ENCODE data around the gene PCBP3.
"Not testable (repeated sequence)": the region's sequence is repeated elsewhere in the genome, so short reads cannot be mapped to it uniquely, and the experiment has no call there.

PCBP3 gene

DNA sequence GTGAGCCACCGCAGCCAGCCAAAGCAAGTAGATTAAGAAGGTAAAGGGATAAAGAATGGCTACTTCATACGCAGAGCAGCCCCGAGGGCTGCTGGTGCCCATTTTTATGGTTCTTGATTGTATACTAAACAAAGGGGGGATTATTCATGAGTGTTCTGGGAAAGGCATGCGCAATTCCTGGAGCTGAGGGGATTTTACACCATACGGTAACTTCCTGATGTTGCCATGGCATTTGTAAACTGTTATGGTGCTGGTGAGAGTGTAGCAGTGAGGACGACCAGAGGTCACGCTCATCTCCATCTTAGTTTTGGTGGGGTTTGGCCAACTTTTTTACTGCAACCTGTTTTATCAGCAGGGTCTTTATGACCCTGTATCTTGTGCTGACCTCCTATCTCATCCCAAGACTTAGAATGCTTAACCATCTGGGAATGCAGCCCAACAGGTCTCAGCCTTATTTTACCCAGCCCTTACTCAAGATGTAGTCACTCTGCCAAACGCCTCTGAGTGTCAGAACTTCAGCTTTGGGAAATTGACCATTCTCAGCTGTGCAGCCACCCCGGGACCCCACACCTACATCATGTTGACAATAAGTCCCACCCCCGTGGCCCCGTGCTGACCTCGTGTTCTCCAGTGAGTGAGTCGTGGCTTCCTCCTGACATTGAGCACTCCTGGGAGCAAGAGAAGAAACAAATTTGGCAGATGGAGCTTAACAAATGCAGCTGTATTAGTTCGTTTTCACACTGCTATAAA is 188.6 kb downstream of the PCBP3 start:
- no peak for DNase-seq

GRCh38 chr21:45832741-45833235 is 189.3 kb downstream of the PCBP3 start:
- DNase-seq: not testable (repeated sequence)

GRCh38 chr21:45833414-45833813 is 189.9 kb downstream of the PCBP3 start:
- no peak for DNase-seq

DNA sequence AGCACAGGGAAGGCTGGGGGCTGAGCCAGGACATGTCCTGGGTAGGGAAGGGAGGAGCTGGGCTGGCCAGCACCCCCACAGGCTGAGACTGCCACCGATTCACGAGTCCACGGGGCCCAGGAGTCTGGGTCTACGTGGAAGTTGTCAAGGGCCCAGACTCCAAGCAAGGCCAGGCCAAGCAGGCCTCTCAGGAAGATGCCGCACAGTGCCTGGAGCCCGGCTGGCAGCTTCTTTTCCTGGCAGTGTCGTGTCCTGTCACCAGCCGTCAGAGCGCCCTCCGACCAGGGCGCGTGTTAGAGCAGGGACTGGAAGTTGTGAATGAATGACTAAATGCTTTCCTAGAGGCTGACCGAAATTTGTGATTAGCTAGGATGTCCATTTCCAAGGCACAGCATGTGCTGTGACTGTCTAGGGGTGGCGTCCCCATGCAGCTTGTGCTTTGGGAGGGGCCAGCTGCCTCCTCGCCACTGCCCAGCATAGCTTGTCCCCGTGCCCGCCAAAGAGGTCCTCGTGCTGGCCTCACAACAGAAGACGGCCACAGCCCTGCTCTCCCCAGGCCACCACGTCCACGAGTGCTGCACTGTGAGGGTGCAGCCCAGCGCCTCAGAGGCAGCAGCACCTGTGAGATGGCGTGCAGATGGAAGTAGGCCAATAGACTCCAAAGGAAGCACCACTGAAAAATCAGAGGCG is 190.6 kb downstream of the PCBP3 start:
- DNase-seq: no peak

DNA sequence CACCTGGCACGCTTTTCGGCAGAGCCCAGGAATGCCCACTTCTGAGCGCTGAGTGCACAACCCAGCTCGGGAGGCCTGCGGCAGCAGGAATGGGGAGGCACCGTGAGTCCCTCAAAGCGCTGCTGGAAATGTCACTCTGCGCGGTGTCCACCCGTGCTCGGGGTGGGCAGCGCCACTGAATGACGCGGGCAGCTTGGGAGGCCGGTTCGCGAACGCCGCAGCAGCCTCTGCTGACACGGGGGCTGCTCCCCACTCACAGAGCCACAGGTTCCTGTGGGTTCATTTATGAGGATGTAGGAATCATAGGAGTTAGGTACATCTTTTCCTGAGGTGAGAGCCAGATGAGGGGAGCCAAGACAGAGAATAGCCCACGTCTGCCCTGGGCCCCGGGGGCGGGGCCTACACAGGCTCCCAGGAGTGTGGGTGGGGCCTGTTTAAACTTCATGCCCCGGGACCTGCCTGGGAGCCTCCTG is 191.3 kb downstream of the PCBP3 start:
- no peak for DNase-seq

DNA sequence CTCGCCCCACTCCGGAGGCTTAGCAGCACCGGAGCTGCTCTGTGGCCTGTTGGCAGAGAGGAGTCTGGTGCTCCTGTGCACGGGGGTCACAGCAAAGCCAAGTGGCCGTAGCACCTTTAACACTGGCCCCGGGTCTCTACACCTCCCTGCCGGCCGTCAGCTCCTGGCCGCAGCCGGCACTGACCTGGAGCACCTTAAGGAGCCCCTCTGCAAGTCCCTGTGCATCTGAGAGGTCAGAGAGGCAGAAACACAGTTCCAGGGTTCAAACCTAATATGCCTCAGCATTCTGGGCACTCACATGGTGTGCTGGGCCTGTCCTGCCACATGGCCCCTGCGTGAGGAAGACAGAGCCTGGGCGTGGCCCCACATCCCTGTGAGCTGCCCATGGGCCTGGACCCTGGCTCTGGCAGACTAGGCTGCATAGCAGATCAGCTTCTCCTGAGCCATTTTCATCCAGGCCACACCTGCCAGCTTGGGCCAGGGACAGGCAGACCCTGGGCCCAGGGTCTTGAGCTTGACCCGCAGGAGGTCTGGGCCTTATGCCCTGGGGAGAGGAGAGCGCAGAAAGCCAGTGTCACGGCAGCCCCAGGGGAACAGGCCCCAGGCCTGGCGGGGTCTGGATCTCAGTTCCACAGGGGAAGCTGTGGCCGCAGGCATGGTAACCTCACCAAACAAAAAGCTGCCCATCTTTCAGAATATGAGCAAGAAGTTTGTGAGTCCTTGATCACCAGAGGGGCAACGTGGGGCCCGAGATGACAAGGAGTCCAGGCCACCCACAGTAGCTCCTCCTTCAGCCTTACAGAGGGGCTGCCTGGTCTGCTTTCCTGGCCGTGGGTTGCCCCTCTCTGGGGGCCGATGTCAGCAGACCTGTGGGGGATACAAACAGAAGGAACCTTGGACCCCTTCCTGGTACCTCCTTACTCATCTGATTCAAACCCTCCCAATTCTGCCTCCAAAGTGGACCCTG is 192.1 kb downstream of the PCBP3 start:
- no peak for DNase-seq

DNA sequence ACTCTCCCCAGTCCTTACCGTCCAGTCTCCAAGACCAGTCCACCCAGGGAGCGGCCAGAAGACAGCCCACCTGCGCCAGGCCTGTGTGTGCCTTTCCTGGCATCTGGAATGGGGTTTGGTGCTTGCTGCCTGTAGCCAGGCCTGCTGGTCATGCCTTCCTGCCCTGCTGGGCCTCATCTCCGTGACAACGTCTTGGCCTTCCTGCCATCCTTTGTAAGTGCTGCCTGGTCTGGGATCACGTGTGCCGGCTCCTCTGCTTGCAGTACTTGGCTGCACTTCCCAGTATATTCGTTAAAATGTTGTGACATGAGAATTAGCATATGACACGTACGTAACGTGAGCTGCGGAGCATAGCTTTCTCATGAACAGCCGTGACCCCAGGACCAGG is 192.7 kb downstream of the PCBP3 start:
- DNase-seq: no peak

- DNase-seq: no peak
Observed at GRCh38 chr21:45836694-45837670, 193.5 kb downstream of the PCBP3 start.

DNA sequence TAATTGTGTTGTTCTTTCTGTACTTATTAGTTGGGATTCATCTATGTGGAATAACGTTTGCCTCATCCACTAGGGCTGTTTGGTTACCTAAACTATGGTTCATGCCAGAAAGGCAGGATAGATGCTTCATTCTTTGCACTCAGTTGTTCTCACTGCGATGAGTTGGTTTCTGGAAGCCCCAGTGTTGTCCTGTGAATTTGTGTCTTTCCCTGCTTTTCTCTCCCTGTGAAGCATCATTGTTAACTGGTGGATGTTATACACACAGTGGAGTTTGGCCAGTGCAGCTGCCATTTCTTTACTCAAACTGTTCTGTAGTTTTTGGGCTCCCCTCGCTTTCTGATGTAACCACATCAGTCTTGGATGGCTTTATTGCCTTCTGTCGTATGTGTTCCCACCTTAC is 194.4 kb downstream of the PCBP3 start:
- DNase-seq: no peak

DNA sequence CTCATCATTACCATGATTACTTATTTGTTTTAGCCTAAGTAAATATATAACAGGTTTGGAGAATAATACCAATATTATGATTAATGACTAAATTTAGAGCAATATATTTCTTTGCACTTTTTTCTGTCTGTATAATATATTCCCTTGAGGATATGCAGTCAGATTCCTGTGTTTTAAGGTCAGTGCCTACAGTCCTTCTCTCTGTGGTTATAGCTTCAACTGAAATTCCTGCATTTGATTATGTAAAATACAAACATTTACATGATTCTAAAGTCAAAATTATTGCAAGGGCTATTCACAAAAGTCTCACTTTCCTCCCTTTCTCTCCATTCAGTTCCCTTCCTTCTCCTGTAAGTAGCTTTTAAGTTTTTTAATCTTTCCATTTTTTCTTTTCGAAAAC is 195.1 kb downstream of the PCBP3 start:
- no peak for DNase-seq

DNA sequence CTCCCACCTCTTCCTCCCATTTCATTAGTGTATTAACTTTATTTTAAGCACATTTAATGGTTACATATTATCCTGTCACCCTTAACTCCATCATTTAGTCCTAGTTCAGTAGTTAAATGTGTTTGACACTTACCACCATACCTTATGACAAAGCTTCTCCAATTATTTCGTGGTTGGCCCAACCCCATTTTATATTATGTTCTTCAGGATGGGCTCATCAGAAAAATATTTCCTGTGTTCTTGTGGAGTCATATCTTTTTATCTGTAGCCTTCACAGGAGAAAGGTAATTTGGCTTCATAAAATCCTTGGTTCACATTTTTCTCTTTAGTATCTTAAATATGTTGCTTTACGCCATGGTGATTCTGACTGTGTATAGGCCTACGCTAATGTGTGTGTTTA is 195.7 kb downstream of the PCBP3 start:
- no peak for DNase-seq

DNA sequence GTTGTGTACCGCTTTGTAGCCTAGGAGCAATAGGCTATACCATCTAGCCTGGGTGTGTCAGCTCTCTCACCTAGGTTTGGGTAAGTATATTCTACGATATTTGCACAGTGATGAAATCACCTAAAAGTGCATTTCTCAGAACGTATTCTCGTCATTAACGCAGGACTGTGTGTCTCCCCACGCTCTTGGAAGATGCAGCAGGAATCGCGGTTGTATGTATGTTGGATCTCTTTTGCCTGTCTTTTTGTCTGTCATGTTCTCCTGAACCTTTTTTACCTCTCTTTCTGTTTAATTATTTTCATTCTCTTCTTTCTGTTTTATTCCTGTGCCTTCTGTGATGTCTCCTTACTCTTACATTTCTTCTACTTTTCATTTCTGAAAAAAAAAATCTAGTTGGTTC is 197.5 kb downstream of the PCBP3 start:
- DNase-seq: no peak

DNA sequence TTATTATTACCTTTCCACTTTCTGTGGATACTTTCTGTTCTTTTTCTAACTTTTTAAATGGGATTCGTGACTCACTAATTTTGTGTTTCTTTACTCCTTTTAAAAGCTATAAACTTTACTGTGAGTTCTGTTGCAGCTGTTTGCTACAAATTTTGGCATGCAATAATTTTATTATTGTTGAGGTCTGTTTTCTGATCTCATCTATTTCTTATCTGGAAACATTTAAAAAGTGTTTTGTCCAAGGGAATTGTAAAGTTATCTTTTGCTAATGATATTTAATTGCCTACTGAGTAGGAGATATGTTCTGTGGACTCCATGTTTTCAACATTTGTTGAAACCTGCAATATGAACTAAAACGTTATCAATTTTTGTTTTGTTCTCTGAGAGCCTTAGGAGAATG is 199.9 kb downstream of the PCBP3 start:
- no peak for DNase-seq

DNA sequence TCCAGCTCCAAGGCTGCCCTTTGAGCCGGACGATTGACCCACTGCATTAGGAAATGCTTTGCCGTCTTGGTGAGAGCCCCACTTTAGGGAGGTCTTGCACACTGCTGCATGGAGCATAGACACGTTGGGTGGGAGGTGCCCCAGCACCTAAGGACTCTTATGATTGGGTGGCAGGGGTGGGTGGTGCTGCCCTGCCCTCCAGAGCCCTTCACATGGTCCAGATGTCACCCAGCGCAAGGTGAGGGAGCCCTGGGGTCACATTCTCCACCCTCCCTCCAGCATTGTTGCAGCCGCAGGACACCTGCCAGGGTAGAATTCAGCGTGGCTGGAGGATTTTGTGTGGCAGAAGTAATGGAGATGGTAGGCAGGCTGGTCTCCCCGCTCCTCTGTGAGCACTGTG is 200.7 kb downstream of the PCBP3 start:
- peak; percentile 6 for DNase-seq

- peak; percentile 7 for DNase-seq
Observed at GRCh38 chr21:45845063-45845769, 201.7 kb downstream of the PCBP3 start.

- no peak for DNase-seq
Observed at GRCh38 chr21:45845770-45846090, 202.2 kb downstream of the PCBP3 start.

- peak; percentile 2 for DNase-seq
Observed at GRCh38 chr21:45846373-45847160, 203.0 kb downstream of the PCBP3 start.

- no peak for DNase-seq
Observed at GRCh38 chr21:45847870-45848269, 204.3 kb downstream of the PCBP3 start.

DNA sequence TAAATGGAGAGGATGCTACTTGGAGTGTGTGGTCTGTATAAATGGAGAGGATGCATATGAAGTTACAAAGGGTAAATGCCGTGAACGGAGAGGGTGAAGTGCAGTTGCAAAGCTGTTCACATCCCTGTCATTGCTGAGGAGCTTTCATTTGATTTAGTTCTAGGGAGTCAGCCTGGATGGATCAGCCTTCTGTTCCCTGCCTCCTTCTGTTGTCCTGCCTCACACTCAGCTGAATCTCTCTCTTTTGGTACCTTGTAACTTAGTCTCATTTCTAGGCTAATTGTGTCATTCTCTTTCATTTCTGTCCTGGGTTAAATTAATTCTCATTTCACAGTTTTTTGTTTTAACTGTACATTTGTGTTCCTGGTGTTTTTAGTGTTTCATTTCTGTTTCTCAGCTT is 204.8 kb downstream of the PCBP3 start:
- DNase-seq: no peak

- no peak for DNase-seq
Observed at GRCh38 chr21:45848805-45849204, 205.3 kb downstream of the PCBP3 start.

DNA sequence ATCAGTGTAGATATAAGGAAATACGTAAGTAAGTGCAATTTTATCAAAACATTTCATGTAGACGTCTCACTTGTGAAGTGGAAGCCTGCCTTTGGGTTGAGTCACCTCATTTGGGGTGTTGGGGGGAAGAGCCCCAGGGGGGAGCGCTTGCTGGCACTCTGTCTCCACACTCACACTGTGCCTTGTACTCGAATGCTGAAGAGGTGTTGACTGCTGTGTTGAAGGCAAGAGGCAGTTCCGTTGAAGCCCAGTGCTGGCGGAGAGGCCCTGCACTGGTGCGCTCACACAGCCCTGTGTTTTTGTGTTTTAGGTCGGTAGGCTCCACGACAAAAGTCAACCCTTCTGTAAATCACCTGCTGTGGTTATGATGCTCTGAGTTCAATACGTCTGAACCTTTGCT is 206.1 kb downstream of the PCBP3 start:
- DNase-seq: peak; percentile 3

Data from activated CD4-positive, CD25-positive, alpha-beta regulatory T cell treated with anti-CD3 and anti-CD28 coated beads, Interleukin-2, amount 50 U/mL, for 72 hours (primary cell).